LNCAP (cell line): ENCODE data around the gene DDX55.

Experiments used
- CTCF ChIP-seq: fragments of 450-650 bp; IDR thresholded peaks from 2 replicates; pipeline ENCODE4 v1.5.1; 2017; ENCODE audit warnings: mild to moderate bottlenecking

The DDX55 gene

DNA sequence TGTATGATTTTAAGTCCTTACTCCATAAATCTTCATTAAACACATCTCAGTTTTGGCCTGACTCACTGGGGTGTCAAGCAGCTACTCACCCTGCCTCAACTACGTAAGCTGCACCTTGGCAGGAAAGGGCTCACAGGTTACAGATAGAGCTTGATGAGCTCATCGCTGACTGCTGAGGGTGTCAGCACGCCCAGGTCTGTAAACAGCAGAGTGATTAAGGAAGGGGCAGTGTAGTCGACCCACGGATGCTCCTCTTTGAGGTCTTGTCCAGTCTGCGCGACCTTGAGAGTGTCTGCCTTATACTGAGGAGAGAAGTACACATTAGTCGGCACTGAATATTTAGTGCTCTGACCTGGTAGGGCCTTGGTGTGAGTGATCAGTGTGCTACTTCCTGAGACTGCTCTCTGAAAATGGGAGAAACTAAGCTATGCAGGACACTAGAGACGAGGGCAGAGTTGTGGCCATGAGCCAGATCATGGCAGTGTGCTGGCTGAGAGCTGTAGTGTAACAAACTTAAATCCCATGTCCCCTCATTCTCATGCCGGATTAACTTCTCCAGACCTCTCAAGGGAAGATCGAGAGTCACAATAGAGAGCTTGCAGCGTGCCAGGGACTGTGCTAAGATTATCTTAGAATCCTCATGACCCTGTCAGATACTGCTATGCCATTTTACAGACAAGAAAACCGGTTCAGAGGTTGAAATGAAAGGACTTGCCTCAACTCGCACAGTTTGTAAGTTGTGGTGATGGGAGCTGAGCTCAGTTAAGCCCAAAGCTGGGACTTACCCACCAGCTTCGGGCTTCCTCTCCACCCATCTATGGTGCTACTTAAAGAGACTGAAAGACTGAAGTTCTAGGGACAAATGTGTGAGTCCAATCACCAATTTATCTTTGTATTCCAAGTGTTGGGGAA is 20.0 kb downstream of the DDX55 start:
- no peak for TF ChIP-seq CTCF

DNA sequence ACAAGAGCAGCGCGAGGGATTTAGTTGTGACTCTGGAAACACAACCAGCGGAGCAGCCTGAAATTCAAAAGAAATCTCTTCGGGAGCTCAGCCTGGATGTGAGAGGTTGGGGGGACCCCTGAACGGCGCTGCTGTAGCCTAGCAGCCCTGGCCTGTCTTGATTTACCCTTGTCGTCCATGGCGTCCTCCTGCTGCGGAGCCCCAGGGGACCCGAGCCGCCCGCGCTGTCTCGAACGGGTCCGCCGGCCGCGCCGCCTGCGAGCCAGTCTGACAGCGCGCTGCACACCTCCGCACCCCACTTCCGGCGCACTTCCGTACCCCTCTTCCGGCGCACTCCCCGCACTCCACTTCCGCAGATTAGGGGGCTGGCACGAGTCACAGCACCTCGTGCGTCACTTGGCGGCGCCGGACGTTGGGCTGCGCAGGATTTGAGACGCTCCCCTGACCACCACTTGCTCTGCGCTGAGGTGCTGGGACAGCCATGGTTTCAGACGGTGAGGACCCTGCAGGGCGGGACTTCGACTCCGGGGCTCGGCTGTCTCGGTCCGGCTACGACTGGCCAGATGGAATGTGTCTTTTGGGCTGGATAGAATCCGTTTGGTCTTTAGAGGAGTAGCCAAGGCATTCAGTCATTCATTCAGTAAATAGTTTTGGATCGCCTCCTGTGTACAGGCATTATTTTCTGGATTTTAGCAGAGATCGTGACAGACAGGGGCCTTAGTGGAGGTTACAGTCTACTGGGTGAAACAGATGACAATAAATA is 31.7 kb downstream of the DDX55 start, which contains the start of the genes EIF2B1 and GTF2H3:
Gene EIF2B1, minus strand, starts transcription at position 308 of the 763 bp plus-strand sequence. Its CDS starts 129 bp downstream, at position 179.
Gene GTF2H3, plus strand, starts transcription at position 451 of the 763 bp plus-strand sequence. Its CDS starts 31 bp downstream, at position 482.
- no peak for TF ChIP-seq CTCF

DNA sequence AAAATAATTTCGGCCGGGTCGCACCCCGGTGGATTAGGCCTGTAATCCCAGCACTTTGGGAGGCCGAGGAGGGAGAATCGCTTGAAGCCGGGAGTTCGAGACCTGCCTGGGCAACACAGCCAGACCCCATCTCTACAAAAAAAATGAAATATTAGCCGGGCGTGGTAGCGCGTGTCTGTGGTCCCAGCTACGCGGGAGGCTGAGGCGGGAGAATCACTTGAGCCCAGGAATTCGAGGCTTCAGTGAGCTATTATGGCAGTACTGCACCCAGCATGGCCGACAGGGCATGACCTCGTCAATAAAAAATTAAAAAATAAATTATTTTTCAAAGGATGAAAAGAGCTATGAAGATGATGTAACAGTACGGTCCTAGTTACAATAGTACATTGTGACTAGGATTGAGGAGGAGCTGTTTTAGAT is 32.3 kb downstream of the DDX55 start:
- no peak for TF ChIP-seq CTCF

DNA sequence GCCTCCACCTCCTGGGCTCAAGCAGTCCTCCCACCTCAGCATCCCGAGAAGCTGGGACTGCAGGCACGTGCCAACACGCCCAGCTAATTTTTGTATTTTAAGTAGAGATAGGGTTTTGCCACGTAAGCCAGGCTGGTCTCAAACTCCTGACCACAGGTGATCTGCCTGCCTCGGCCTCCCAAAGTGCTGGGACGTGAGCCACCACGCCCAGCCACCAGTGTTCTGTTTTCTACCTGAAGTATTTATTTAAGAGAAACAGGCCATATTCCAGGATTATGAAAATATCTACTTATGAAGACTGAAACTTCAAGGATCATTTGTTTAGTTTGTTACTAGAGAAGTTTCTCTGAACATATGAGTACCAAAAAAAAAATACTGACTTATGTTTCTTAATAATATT is 42.0 kb downstream of the DDX55 start:
- no peak for TF ChIP-seq CTCF

- no peak for TF ChIP-seq CTCF
Observed at GRCh38 chr12:123645380-123645779, 43.5 kb downstream of the DDX55 start.

DNA sequence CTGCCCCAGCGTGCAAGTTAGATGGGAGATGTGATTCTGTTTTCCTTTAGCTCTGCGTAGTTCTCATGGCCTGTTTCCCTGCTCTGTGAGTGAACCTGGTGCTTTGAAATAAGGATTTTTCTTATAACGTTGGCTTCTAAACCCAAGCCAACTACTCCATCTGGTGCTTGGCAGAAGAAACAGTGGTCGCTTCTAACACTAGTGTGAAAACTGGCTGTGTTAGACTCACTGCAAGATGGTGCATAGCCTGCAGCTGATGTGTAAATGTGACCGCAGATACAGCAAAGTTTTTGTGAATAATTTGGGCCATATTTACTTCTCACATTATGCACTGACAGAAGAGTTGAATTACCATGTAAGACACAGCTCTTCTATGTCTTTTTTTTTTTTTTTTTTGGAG is 44.0 kb downstream of the DDX55 start:
- no peak for TF ChIP-seq CTCF

DNA sequence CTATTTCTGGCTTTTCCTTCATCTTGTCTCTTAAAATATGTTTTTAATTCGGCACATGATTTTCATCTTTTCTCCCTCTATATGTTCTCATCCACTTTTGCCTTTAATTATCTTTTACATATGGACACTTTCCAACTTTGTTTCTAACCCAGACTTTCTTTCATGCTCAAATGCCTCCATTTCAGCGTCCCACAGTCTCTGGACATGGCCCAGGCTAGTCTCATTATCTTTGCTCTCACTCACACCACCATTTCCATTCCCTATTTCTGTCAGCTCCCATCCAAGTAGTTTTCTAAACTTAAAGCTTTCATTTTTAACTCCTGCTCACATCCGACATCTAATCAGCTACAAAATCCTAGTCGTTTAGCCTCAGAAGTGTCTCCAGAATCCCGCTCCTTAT is 46.5 kb downstream of the DDX55 start:
- no peak for TF ChIP-seq CTCF
